RWPE1 (cell line): ENCODE data around the gene DCDC2.

Experiments used
- CTCF ChIA-PET: fragments of 350-600 bp; sonication (Branson Sonifier 250); formaldehyde crosslinking; extraction: SDS; loops from one replicate; lab custom pipeline; 2021; lab: Yijun Ruan, JAX
- POLR2A ChIA-PET: fragments of 400-600 bp; formaldehyde crosslinking; extraction: SDS; loops from one replicate; lab custom pipeline; 2020; ENCODE audit warnings: antibody characterized with exemption; ENCODE audit not compliant: low non-redundant PET; lab: Yijun Ruan, JAX
- DNase-seq: peaks from one replicate; pipeline ENCODE4 v3.0.0; 2012; ENCODE audit warnings: low spot score
- H3K27ac ChIP-seq: fragments of 450-650 bp; 2 replicates; pipeline ENCODE4 v1.5.1; 2017
- CTCF ChIP-seq: fragments of 450-650 bp; conservative IDR thresholded peaks from 2 replicates; pipeline ENCODE4 v1.5.1; 2017; ENCODE audit warnings: low read depth, mild to moderate bottlenecking

DCDC2 gene

GRCh38 chr6:24287239-24287638 lies 70.6 kb downstream of the DCDC2 start:
- ChIA-PET POLR2A (no interaction called here), CTCF (interaction anchor here (0.6 to 0.7 kb wide), 3 partner anchors 109 to 578 kb away, joined by 3 to 4 read pairs (median 3); no protein-coding TSS in a partner anchor)
- DNase-seq = no peak
- no peak for TF ChIP-seq CTCF
- no peak overlapping the region for H3K27ac ChIP-seq

GRCh38 chr6:24284006-24284405 lies 73.9 kb downstream of the DCDC2 start:
- DNase-seq = no peak
- POLR2A ChIA-PET = no interaction called here
- CTCF ChIA-PET = interaction anchor here (1.2 to 1.9 kb wide), 3 partner anchors 10 to 105 kb away, joined by 6 to 19 read pairs (median 6); no protein-coding TSS in a partner anchor
- H3K27ac ChIP-seq = no peak overlapping the region
- no peak for TF ChIP-seq CTCF

GRCh38 chr6:24283043-24283985 lies 74.5 kb downstream of the DCDC2 start:
- no peak overlapping the region for H3K27ac ChIP-seq
- DNase-seq = peak; percentile 79
- TF ChIP-seq CTCF = peak; percentile 68
- POLR2A ChIA-PET = no interaction called here
- CTCF ChIA-PET = interaction anchor here (0.5 to 1.9 kb wide), 17 partner anchors 8 to 1004 kb away, joined by 3 to 19 read pairs (median 4); partner anchors contain the start of genes ALDH5A1 and DCDC2

GRCh38 chr6:24274441-24275083 lies 83.3 kb downstream of the DCDC2 start:
- CTCF ChIA-PET = interaction anchor here (0.6 to 1.6 kb wide), 4 partner anchors 9 to 1134 kb away, joined by 3 to 7 read pairs (median 5); no protein-coding TSS in a partner anchor
- DNase-seq = no peak

GRCh38 chr6:24273096-24273870 lies 84.6 kb downstream of the DCDC2 start:
- TF ChIP-seq CTCF = no peak
- POLR2A ChIA-PET = no interaction called here
- DNase-seq = no peak
- no peak overlapping the region for H3K27ac ChIP-seq
- CTCF ChIA-PET = interaction anchor here (1.6 kb wide), 1 partner anchor 10 kb away, joined by 6 read pairs; no protein-coding TSS in a partner anchor

More at GRCh38 chr6:24274441-24275083, 83.3 kb downstream of the DCDC2 start:
- H3K27ac ChIP-seq = no peak overlapping the region
- POLR2A ChIA-PET = no interaction called here
- peak; percentile 63 for TF ChIP-seq CTCF
